HG02678 (cell line): ENCODE measurements around the gene TEX47.
A peak's percentile ranks its signal among the peaks of the same experiment; 100 is the strongest.

ENCODE experiments used
- ATAC-seq: cut with Tn5 transposase; IDR thresholded peaks from one replicate; pipeline ENCODE4 v1.9.1; 2021; ENCODE audit warnings: mild to moderate bottlenecking, moderate library complexity; ENCODE audit not compliant: unreplicated experiment

Gene TEX47

DNA sequence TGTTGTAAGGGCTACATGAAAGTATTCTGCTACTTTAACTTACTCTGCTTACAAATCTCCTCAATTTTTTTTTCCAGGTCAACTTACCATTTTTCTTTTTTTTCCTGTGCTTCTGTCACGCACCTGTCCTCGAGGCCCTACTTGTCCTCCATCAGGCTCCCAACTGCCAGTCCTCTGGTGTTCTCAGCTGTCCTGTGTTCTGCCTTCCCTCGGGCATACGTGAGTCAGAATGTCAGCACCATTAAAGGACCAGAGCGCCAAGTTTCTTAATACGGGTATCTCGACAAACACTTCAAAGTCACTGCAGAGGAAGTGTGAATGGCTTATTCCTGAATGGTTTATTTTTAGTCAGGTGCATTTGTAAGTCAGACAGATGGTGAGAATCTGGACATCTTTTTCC is at the start of gene TEX47:
Gene TEX47, minus strand, starts transcription at position 185 of the 400 bp plus-strand sequence. CDS start 795 bp downstream, outside the sequence.
- ATAC-seq: no peak

DNA sequence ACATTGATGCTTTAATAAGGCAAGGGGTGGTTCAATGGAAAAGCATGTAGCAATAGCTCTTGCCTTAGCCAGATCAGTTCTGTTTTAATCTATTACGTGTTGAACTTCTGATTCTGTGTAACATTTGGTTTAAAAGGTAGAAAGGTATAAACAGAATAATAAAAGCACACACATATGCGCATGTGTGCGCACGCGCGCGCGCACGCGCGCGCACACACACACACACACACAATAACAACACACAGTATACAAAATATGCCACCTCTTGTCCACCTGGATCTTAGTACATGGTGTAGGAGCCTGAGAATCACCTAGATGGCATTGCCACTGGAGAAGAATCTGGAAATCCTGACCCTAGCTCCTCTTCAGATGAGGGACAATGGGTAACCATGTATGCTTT is 49.6 kb upstream of the TEX47 start:
- no peak for ATAC-seq

GRCh38 chr7:88842201-88842600 is 46.7 kb upstream of the TEX47 start:
- ATAC-seq: no peak

DNA sequence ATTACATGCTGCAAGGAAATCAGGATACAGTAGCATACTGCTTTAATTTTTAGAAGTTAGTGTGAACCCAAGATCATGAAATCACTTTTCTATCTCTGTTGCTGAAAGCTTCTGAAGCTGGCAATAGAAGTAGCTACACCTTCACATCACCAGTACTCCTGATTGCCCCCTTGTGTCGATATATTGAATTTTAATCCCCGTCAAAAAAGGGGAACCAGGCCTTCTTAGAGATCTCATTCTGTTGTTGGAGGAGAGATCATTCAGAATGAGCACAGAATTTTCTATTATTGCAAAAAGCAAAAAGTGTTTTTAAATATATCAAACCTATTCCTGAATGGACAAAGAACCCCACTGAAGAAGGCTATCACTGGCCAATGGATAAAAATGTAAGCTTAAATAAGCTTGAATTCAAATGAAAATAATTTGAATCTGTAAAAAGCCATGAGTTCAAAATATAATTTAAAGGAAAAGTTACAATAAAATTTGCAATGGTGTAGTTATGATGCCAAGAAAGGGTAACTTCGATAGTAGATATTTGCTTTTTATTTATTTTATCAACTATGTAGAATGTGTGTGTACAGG is 39.7 kb upstream of the TEX47 start:
- ATAC-seq: peak; percentile 87

GRCh38 chr7:88826222-88826621 is 30.7 kb upstream of the TEX47 start:
- ATAC-seq: no peak

GRCh38 chr7:88818552-88818951 is 23.0 kb upstream of the TEX47 start:
- no peak for ATAC-seq

GRCh38 chr7:88806280-88807037 is 10.9 kb upstream of the TEX47 start:
- no peak for ATAC-seq

DNA sequence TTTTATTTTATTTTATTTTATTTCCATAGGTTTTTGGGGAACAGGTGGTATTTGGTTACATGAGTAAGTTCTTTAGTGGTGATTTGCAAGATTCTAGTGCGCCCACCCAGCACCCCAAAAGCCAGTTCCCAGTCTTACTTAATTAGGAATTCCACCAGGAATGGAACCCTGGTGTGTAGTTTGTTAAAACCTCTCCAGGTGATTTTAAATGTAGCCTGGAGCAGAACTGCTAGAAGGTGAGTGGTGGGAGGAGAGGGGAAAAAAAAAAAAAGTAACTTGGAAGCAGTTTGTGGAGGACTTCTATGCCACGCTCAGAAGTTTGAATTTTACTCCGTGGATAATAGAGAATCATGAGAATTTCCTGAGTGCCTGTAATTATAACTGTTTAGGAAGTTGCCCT is 5.5 kb upstream of the TEX47 start:
- no peak for ATAC-seq

GRCh38 chr7:88792361-88792760 is 3.2 kb downstream of the TEX47 start:
- no peak for ATAC-seq

DNA sequence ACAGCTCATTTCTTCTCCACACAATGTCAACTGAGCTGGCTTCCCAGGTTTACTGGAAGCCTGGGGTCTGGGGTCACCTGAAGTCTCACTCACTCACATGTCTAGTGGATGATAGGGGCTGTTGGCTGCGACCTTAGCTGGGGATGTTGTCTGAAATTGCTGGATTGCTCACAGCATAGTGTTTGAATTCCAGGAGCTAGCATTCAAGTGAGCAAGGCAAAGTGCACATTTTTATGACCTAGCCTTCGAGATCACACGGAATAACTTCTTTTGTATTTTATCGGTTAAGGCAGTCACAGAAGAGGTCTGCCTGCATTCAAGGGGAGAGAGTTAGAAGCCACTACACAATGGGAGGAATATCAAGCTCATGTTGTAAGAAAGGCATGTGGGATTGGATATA is 3.6 kb downstream of the TEX47 start:
- no peak for ATAC-seq

GRCh38 chr7:88789480-88790064 is 6.0 kb downstream of the TEX47 start:
- ATAC-seq: no peak

GRCh38 chr7:88787777-88788176 is 7.8 kb downstream of the TEX47 start:
- no peak for ATAC-seq

GRCh38 chr7:88775838-88776237 is 19.7 kb downstream of the TEX47 start:
- no peak for ATAC-seq

DNA sequence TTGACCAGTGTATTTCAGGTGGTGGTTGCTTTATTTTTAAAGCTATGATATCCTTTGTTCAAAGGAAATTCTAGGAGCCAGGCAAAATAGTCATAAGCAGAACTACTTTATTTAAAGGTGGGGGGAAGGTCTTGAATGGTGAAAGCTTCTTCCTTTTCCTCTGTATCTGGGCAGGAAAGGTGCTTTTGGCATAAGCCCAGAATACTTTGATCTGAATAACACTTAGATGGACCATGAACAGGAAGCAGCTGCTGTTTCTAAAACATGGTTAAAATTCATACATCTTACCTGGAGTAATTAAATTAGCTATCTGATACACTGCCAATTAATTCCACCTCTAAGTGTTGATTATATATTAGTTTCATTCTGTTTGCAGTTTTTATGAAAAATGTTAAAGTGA is 22.8 kb downstream of the TEX47 start:
- ATAC-seq: no peak

- no peak for ATAC-seq
These were observed 24.1 kb downstream of the TEX47 start for GRCh38 chr7:88771417-88771816.

DNA sequence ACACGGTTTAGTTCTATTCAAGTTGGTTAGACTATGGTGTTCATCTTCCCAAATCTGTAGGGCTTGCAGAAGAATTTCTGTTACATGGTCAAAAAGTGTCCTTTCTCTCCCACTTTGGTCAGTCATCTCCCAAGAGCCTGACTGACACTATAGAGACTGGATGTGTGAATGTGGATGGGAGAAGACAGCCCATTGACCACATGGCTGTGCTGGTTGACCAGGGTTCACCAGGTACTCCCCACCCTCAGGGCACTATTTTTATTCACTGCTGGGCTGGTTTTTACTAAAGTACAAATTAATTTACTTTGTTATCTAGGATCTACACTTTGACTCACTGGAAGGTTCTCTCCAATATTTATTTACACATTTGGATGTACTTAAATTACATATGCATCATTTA is 33.8 kb downstream of the TEX47 start:
- no peak for ATAC-seq

- ATAC-seq: no peak
These were observed 35.4 kb downstream of the TEX47 start for GRCh38 chr7:88760136-88760515.

GRCh38 chr7:88759230-88760135 is 36.1 kb downstream of the TEX47 start, which contains the start of gene ZNF804B:
Gene ZNF804B (plus strand): TSS chr7:88759700. CDS start chr7:88759977, 277 bp downstream.
- peak; percentile 35 for ATAC-seq

- ATAC-seq: no peak
These were observed 36.9 kb downstream of the TEX47 start for GRCh38 chr7:88758381-88759229.

- ATAC-seq: no peak
These were observed 38.2 kb downstream of the TEX47 start for GRCh38 chr7:88757371-88757770.
